ENCODE results near the gene CERS6.

GRCh38 chr2:168603439-168603961, 147.4 kb downstream of the CERS6 start:
- TF ChIP-seq, protein P1, sequence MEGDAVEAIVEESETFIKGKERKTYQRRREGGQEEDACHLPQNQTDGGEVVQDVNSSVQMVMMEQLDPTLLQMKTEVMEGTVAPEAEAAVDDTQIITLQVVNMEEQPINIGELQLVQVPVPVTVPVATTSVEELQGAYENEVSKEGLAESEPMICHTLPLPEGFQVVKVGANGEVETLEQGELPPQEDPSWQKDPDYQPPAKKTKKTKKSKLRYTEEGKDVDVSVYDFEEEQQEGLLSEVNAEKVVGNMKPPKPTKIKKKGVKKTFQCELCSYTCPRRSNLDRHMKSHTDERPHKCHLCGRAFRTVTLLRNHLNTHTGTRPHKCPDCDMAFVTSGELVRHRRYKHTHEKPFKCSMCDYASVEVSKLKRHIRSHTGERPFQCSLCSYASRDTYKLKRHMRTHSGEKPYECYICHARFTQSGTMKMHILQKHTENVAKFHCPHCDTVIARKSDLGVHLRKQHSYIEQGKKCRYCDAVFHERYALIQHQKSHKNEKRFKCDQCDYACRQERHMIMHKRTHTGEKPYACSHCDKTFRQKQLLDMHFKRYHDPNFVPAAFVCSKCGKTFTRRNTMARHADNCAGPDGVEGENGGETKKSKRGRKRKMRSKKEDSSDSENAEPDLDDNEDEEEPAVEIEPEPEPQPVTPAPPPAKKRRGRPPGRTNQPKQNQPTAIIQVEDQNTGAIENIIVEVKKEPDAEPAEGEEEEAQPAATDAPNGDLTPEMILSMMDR (IDR thresholded peaks at IDR 0.05) = no peak
- TF ChIP-seq EP300 (IDR thresholded peaks at IDR 0.05) (no peak), POLR2A (IDR thresholded peaks at IDR 0.05; ENCODE audit: low read depth) (no peak)

Measured in esophagus muscularis mucosa (tissue), 4 donors.